IPS-NIHi11 (cell line): ENCODE data around the gene LRRC4C.
"Not testable (repeated sequence)": the region's sequence is repeated elsewhere in the genome, so short reads cannot be mapped to it uniquely, and the experiment has no call there.

Source experiments
- DNase-seq: peaks from one replicate; pipeline ENCODE4 v3.0.0; 2012; ENCODE audit warnings: mixed read lengths, low spot score

The LRRC4C gene

DNA sequence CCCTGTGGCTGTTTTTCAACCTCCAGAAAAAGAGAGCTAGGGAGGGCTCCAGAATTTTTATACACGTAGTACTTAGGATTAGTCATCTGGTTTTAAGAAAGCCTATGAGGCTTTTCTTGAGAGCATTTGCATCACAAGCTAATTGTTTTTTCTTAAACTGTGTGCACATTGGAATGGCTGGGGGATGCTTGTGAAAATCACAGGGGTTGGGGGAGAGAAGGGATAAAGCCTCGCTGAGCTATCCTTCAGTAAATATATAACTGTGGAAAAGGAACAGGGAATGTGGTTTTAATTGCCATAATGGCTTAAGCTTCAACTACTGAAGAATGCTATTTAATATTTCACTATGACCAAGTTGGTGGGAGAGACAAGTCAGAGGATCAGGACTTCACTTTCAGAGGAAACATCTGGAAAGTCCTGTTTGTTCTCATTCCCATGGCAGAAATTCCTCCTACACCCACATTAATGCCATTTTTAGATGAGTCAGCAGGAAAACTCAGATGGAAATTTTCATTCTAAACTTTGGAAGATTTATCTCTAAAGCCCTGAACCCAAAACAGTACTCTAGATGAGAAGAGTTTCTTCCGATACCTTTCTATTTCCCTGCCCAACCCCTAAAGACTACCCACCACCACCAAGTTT is 591.3 kb downstream of the LRRC4C start:
- DNase-seq, result no peak

DNA sequence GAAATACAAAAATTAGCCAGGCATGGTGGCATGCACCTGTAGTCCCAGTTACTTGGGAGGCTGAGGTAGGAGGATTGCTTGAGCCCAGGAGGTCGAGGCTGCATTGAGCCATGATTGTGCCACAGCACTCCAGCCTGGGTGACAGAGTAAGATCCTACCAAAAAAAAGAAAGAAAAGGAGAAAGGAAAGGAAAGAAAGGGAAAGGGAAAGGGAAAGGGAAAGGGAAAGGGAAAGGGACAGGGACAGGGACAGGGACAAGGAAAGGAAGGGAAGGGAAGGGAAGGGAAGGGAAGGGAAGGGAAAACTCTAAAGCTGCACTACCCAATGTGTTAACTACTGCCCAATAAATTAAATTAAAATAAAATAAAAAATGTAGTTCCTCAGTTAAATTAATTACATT is 601.7 kb downstream of the LRRC4C start:
- not testable (repeated sequence) for DNase-seq

DNA sequence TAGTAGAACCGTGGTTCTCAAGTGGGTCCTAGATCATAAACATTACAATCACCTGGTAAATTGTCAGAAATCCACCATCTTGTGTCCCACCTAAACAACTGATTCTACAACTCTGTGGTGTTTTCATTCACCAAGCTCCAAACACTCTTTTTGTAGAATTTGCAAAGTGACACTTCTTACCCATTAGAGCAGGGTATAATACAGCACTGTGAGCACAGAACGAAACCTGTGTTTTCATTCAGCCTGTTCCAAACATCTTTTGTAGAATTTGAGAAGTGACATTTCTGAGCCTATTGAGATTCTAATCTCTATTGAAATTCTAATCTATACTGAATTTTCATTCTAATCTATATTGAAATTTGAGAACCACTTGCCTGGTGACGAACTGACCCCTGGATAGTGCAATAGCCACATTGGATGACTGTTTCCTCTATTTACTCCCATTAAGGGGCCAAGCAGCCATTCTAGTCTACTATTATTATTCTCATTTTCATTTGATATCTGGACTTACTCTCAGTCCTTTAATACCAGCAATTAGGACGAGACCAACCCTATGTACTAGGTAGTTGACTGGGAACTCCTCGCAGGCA is 616.6 kb downstream of the LRRC4C start:
- no peak for DNase-seq

DNA sequence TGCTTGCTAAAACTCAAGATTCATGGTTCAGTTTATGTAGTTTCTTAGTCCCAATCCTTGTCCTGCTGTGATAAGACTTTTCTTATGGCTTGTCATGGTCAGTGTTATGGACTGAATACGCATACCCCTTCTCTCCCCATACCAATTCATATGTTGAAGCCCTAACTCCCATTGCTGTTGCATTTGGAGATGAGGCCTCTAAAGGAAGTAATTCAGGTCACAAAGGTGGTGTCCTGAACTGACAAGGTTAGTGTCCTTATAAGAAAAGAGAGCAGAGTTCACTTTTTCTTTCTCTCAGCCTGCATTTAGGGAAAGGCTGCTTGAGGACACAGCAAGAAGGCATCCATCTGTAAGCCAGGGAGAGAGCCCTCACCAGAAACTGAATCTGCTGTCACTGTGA is 618.2 kb downstream of the LRRC4C start:
- DNase-seq, result no peak

GRCh38 chr11:40838181-40838683 is 621.2 kb downstream of the LRRC4C start:
- DNase-seq, result no peak

DNA sequence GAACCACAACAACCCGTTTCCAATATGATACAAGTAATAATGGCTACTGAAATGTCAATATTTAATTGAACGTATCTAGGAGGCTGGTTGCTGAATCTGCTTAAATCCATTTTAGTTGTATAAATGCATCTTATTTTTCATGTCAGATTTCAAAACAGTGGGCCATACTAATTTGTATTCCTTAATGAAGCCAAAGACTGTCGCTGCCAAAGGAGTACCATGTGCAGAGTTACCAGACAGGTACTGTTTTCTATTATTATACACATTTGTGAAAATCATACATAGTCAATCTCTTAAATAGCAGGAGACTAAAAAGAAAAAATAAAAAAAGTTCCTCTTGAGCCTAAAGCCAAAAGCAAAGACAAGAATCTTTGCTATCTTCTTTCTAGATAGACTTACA is 632.3 kb downstream of the LRRC4C start:
- no peak for DNase-seq

- DNase-seq, result no peak
Measured at GRCh38 chr11:40826601-40827000, 632.9 kb downstream of the LRRC4C start.

DNA sequence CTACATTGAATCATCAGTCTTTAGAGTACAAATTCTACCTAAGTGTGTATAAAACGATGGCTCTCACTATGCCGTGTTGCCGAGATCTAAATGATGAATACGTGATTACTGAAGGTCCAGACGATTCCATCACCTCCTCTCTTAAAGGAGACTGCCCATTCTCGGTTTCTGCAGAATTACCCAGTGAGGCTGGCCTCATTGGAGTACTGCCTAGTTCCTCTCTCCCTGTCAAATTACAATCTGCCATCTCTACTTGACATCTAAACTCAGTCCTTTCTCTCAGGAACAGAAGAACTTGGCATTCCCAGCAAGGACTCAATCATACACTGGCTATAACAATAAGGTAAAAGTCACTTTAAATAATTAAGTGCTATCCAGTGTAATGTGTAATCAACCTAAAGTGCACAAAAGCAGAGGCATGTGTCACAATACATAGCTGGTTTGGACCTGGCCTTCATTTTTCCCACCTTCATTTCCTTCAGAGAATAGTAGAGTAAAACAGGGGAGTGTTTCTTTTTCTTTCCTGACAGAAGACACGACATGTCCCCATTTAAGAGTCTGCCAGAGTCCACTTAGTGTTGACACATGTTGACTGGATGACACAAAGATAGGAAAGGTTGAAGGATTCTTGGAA is 634.1 kb downstream of the LRRC4C start:
- no peak for DNase-seq

DNA sequence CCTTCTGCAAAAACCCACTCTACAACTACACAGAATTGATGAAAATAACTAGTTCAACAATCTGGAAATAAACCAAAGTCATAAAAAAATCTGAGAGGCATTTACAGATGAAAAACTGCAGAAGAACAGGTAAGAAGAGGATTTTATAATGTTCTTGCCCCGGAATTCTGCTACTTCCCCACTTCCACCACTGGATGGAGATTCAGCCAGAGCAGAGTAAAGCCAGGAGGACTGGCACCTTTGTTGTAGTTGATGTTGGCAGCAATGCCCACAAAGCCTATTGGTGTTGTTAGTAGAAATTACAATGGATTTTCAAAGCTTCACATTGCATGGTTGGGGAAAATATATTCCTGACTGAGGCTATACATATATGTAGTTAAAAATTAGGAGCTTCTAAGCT is 640.2 kb downstream of the LRRC4C start:
- DNase-seq, result no peak

DNA sequence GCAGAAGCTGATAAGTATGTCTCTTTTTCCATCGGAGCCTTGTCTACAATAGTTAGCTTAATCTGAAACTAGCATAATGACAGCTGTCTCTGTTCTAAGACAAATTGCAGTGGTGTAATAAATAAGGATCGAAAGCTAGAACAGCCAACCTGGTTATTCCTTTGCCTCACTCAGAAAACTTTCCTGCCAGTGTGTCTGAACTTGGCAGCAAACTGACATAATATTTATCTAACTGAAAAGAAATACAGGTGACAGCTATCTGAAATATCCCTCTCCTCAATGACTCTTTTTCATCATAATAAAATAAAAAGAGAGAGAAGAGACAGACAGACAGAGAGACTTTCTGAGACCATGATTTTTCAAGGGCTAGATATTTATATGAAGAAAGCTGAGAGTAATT is 642.5 kb downstream of the LRRC4C start:
- no peak for DNase-seq

DNA sequence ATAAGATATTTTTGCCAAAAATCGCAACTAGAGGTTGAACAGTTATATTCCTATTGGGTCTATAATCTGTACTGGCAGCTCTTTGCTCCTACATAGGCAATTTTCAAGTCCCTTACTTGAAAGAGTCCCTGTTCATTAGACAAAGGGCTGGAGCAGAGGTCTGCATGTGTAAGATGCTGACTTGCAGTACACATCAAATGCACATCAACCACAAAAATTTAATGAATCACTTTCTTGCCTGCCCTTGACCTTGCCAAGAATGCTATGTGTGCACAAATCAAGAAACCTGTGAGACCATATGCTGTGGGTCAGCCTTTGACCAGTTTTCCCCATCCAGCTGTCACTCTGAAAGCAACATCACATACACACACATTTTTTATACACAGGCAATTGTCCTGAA is 661.5 kb downstream of the LRRC4C start:
- no peak for DNase-seq

GRCh38 chr11:40787224-40787623 is 672.2 kb downstream of the LRRC4C start:
- DNase-seq, result peak; percentile 7

GRCh38 chr11:40763046-40763445 is 696.4 kb downstream of the LRRC4C start:
- no peak for DNase-seq

- no peak for DNase-seq
Measured at GRCh38 chr11:40759341-40759740, 700.1 kb downstream of the LRRC4C start.

- no peak for DNase-seq
Measured at GRCh38 chr11:40754297-40754696, 705.2 kb downstream of the LRRC4C start.

DNA sequence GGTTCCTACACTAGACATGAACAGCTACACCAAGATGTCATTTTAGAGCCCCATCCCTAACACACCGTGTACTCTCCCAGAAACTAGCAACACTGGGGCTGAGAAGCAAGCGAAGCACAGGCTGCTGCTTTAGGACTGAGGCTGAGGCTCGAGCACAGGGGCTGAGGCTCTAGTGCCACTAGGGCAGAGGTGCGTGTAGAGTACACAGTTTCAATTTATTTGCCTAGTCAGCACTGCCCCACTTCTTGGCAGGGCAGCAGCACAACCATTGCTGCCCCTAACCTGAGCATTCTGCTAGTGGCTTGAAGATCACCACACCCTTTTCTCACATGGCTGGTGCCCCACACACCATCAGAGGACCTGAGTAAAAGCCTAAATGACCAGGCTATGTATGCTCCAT is 713.2 kb downstream of the LRRC4C start:
- DNase-seq, result no peak

DNA sequence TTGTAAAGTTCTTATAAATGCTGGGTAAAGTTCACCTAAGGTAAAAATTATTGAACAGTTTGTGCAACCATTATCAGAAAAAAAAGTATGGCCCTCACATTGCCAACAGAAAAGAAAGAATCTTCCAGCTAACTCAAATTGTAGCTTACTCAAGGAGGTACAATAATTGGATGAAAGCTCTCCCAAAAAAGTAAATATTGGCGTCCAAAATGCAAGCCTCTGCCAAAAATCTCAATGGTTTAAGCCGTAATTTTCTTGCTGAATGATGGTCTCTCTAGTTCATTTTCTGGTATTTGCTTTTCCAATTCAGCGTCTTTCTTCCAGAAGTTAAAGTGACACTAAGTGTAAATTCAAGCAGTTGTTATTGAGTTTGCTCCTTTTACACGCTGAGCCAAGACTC is 727.3 kb downstream of the LRRC4C start:
- DNase-seq, result no peak

DNA sequence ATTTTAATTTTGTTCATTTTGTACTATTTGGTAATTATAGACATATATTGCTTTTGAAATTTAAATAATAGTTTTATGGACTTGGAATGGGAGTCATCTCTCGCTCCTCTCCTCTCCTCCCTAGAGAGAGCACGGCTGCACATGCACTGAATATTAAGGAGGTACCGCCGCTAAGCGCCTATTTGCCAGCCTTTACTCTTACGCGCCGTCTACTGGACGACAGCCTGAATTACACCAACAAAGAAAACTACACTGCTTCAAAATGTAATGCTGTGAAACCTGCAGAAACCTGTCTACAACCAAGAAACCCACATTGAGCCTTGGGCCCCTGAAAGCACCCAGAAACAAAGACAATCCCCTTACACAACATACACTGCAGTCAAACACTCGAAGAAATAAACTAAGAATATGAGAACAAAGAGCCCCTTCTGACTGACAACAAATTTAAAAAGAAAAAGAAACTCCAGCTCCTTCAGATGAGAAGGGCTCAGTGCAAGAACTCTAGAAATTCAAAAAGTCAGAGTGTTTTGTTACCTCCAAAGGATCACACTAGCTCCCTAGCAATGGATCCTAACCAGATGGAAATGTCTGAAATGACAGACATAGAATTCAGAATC is 737.2 kb downstream of the LRRC4C start:
- peak; percentile 50 for DNase-seq

- peak; percentile 41 for DNase-seq
Measured at GRCh38 chr11:40716344-40717130, 742.9 kb downstream of the LRRC4C start.

DNA sequence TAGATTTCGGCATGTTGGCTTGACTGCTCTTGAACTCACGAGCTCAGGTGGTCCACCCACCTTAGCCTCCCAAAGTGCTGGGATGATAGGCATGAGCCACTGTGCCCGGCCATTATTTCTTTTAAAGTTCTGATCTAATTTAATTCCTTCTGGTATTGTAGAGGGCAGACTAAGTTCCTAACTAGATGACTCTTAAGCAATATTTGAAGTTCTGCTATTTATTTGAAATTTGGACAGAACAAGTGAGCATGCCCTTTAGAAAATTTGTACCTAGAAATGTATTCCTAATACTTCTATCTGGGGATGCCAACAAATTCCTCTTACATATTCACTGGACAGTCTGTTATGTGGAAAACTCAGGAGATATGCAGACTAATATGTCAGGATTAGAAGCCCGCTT is 746.4 kb downstream of the LRRC4C start:
- no peak for DNase-seq

- no peak for DNase-seq
Measured at GRCh38 chr11:40701027-40701426, 758.4 kb downstream of the LRRC4C start.

- no peak for DNase-seq
Measured at GRCh38 chr11:40689823-40690222, 769.6 kb downstream of the LRRC4C start.
